SU-DHL-6 (cell line): ENCODE measurements around the gene DUSP19.

Experiments used
- H2AFZ ChIP-seq: fragments of 200-600 bp; sonication (generic); 2 replicates; pipeline ENCODE4 v1.6.1; 2014; ENCODE audit warnings: low read depth, mild to moderate bottlenecking, moderate library complexity, mixed read lengths, antibody characterized with exemption, low read length; ENCODE audit not compliant: severe bottlenecking
- H3F3A ChIP-seq: fragments of 200-600 bp; shearing (Covaris generic); 2 replicates; pipeline ENCODE4 v1.6.0; 2016; ENCODE audit warnings: antibody characterized with exemption, mild to moderate bottlenecking; ENCODE audit not compliant: insufficient read depth
- H3K27ac ChIP-seq: fragments of 200-600 bp; sonication (generic); 2 replicates; pipeline ENCODE4 v1.5.1; 2016; ENCODE audit warnings: low read depth, mild to moderate bottlenecking, low read length, moderate library complexity, mixed read lengths
- H3K27me3 ChIP-seq: fragments of 200-600 bp; sonication (generic), shearing (Covaris generic); 2 replicates; pipeline ENCODE4 v1.6.0; 2014; ENCODE audit warnings: mild to moderate bottlenecking, low read length
- H3K36me3 ChIP-seq: fragments of 200-600 bp; sonication (generic); 2 replicates; pipeline ENCODE4 v1.6.1; 2014; ENCODE audit warnings: mild to moderate bottlenecking, low read length, mixed read lengths
- H3K4me2 ChIP-seq: fragments of 300-600, 200-600 bp; shearing (Covaris generic), sonication (generic); 2 replicates; pipeline ENCODE4 v1.6.0; 2014; ENCODE audit warnings: low read length, low read depth, mild to moderate bottlenecking; ENCODE audit not compliant: poor library complexity, severe bottlenecking
- H3K4me3 ChIP-seq: fragments of 200-600 bp; sonication (generic); 2 replicates; pipeline ENCODE4 v1.5.1; 2014; ENCODE audit warnings: antibody characterized with exemption, low read length, mild to moderate bottlenecking, mixed read lengths; ENCODE audit not compliant: insufficient read depth, poor library complexity, severe bottlenecking
- H3K79me2 ChIP-seq: fragments of 200-600 bp; sonication (generic); 2 replicates; pipeline ENCODE4 v1.6.1; 2014; ENCODE audit warnings: mild to moderate bottlenecking, low read length, moderate library complexity; ENCODE audit not compliant: insufficient read depth
- H3K9ac ChIP-seq: fragments of 200-600 bp; sonication (generic); 2 replicates; pipeline ENCODE4 v1.7.0; 2014; ENCODE audit warnings: mild to moderate bottlenecking, low read length
- H3K9me2 ChIP-seq: fragments of 200-600 bp; sonication (generic); replicated peaks from 2 replicates; pipeline ENCODE4 v1.6.1; 2014; ENCODE audit warnings: low read length; ENCODE audit not compliant: insufficient read depth
- H3K9me3 ChIP-seq: fragments of 200-600 bp; sonication (generic); 2 replicates; pipeline ENCODE4 v1.6.1; 2014; ENCODE audit warnings: low read length, mixed read lengths; ENCODE audit not compliant: insufficient read depth
- H4K20me1 ChIP-seq: fragments of 200-600 bp; sonication (generic); 2 replicates; pipeline ENCODE4 v1.6.1; 2014; ENCODE audit warnings: low read depth, mild to moderate bottlenecking, antibody characterized with exemption, low read length, moderate library complexity, mixed read lengths
- EZH2phosphoT487 ChIP-seq: fragments of 200-600 bp; sonication (generic), shearing (Covaris generic); conservative IDR thresholded peaks from 2 replicates; pipeline ENCODE4 v1.6.1; 2018; ENCODE audit warnings: mild to moderate bottlenecking, antibody characterized with exemption, low read length, moderate library complexity, mixed read lengths
- TF ChIP-seq, protein P1 (sequence below): fragments of 200-600 bp; sonication (generic); IDR thresholded peaks from one replicate; pipeline ENCODE4 v1.5.1; 2017; ENCODE audit warnings: antibody characterized with exemption, mild to moderate bottlenecking, low read length, moderate library complexity; ENCODE audit not compliant: insufficient read depth, poor library complexity, severe bottlenecking

Gene DUSP19

DNA sequence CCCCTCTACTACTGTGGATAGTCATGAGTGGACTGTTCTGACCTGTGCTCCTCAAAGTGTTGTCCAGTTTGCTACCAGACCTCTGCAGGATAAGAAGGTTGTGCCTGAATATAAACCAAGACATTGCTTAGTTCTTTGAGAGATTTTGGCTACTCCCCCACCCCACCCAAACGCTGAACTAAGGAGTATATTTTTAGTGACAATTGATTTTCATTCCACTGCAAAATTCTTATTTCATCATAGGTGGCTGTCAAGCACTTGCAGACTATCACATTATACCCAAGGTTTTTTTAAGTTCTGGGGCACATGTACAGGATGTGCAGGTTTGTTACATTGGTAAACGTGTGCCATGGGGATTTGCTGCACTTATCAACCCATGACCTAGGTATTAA, 13.4 kb downstream of the DUSP19 start:
- H3K9me3 ChIP-seq: no peaks in the 10 kb centered on the region
- no peak overlapping the region for H3K9ac ChIP-seq
- H3K27me3 ChIP-seq: no peaks in the 10 kb centered on the region
- no peaks in the 10 kb centered on the region for H3K79me2 ChIP-seq
- H4K20me1 ChIP-seq: no peaks in the 10 kb centered on the region
- TF ChIP-seq, protein P1, sequence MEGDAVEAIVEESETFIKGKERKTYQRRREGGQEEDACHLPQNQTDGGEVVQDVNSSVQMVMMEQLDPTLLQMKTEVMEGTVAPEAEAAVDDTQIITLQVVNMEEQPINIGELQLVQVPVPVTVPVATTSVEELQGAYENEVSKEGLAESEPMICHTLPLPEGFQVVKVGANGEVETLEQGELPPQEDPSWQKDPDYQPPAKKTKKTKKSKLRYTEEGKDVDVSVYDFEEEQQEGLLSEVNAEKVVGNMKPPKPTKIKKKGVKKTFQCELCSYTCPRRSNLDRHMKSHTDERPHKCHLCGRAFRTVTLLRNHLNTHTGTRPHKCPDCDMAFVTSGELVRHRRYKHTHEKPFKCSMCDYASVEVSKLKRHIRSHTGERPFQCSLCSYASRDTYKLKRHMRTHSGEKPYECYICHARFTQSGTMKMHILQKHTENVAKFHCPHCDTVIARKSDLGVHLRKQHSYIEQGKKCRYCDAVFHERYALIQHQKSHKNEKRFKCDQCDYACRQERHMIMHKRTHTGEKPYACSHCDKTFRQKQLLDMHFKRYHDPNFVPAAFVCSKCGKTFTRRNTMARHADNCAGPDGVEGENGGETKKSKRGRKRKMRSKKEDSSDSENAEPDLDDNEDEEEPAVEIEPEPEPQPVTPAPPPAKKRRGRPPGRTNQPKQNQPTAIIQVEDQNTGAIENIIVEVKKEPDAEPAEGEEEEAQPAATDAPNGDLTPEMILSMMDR: no peak
- TF ChIP-seq EZH2phosphoT487: no peak
- no peak overlapping the region for H3K4me3 ChIP-seq
- H3K27ac ChIP-seq: no peak overlapping the region
- no peak overlapping the region for H3K4me2 ChIP-seq
- H3K9me2 ChIP-seq: no peaks in the 10 kb centered on the region
- no peaks in the 10 kb centered on the region for H3F3A ChIP-seq
- H2AFZ ChIP-seq: no peak overlapping the region
- no peaks in the 10 kb centered on the region for H3K36me3 ChIP-seq

DNA sequence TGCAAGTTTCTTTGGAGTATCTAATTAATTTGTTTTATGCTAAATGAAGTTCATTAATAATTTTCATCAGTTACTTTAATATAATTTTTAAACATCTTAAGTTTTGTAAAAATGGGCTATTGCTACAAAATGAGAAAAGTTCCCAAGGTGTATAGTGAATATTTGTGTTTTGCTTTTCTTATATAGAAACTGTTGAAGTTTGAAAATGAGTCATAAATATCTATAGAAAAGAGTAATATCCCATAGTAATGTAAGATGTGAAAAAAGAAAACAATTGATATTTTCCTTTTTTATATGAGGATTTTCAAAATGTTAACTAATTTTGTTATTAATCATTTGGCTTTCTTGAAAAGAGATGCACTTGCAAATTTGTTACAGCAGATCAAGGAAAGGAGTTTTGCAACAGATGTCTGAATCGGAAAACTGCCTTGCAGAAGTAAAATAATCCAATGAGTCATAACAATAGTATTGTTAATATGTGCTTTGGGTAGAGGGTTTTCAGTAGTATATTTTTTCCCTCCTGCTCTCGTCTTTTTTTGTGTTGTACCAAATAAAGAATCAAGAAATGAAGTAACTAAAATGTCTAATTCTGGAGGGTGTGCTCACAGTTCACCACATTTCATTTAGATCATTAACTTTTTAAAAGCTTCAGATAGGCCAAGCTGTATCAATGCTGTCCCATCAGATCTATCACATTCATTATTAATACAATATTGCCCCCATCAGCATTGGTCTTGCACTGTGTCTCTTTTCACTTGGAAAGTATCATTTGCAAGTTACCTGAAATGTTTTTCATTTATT, 15.5 kb downstream of the DUSP19 start:
- no peak overlapping the region for H3K4me3 ChIP-seq
- H4K20me1 ChIP-seq: no peaks in the 10 kb centered on the region
- TF ChIP-seq, protein P1: no peak
- TF ChIP-seq EZH2phosphoT487: no peak
- no peak overlapping the region for H3K4me2 ChIP-seq
- no peaks in the 10 kb centered on the region for H3K79me2 ChIP-seq
- no peaks in the 10 kb centered on the region for H3K9me3 ChIP-seq
- no peak overlapping the region for H3K27ac ChIP-seq
- H3K36me3 ChIP-seq: no peaks in the 10 kb centered on the region
- H3K9ac ChIP-seq: no peak overlapping the region
- no peak overlapping the region for H2AFZ ChIP-seq
- no peaks in the 10 kb centered on the region for H3F3A ChIP-seq
- H3K27me3 ChIP-seq: no peaks in the 10 kb centered on the region
- H3K9me2 ChIP-seq: no peaks in the 10 kb centered on the region

DNA sequence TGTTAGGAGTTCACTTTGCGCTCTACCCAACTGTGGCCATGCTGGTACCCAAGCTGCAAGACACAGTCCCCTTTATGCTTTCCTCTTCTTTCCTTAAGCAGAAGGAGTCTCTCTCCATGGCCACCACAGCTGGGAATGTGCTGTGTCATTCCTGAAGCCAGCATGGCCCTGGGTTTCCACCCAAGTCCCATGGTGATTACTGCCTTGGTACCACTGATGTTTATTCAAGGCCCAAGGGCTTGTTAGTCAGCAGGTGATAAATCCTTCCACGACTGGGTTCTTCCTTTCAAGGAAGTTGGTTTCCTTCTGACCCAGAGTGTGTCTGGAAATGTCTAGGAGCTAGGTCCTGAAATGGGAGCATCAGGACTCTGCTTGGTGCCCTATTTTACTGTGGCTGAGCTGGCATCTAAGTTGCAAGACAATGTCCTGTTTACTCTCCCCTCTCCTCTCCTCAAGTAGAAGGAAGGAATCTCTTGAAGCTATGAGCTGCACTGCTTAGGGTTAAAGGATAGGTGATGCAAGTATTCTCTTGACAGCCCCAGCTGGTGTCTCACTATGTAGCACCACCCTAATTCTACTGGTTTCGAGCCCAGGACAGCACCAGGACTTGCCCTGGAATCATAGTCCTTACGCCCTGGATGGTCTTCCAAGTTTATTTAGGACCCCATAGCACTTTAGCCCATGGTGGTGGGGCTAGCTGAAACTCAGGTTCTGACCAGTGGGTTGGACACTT, 27.0 kb downstream of the DUSP19 start:
- H3K9me2 ChIP-seq: no peaks in the 10 kb centered on the region
- H2AFZ ChIP-seq: no peak overlapping the region
- H3K79me2 ChIP-seq: no peaks in the 10 kb centered on the region
- no peaks in the 10 kb centered on the region for H3K9me3 ChIP-seq
- H3K9ac ChIP-seq: no peak overlapping the region
- no peaks in the 10 kb centered on the region for H3K27me3 ChIP-seq
- no peak overlapping the region for H3K27ac ChIP-seq
- no peaks in the 10 kb centered on the region for H4K20me1 ChIP-seq
- no peak overlapping the region for H3K4me3 ChIP-seq
- no peak for TF ChIP-seq EZH2phosphoT487
- TF ChIP-seq, protein P1: no peak
- H3K36me3 ChIP-seq: no peaks in the 10 kb centered on the region
- no peak overlapping the region for H3K4me2 ChIP-seq
- H3F3A ChIP-seq: no peaks in the 10 kb centered on the region
